Neuronal stem cell (in vitro differentiated cells): Measurements from ENCODE around the gene HEYL.

Experiments used
- DNase-seq: peaks from one replicate; pipeline ENCODE4 v3.0.0-alpha.2; 2013; ENCODE audit warnings: low spot score
- H2AFZ ChIP-seq: one replicate; pipeline ENCODE4 v1.6.1; 2013; ENCODE audit warnings: mild to moderate bottlenecking, low read length, inconsistent platforms
- H2AK5ac ChIP-seq: 2 replicates; pipeline ENCODE4 v1.6.1; 2013; ENCODE audit warnings: low read depth, mild to moderate bottlenecking, inconsistent platforms, low read length, moderate library complexity, mixed read lengths
- H2BK120ac ChIP-seq: 2 replicates; pipeline ENCODE4 v1.6.1; 2013; ENCODE audit warnings: low read depth, mild to moderate bottlenecking, inconsistent platforms, low read length, moderate library complexity, mixed read lengths
- H2BK12ac ChIP-seq: one replicate; pipeline ENCODE4 v1.6.1; 2013; ENCODE audit warnings: low read length, inconsistent platforms
- H2BK15ac ChIP-seq: 2 replicates; pipeline ENCODE4 v1.6.1; 2013; ENCODE audit warnings: mild to moderate bottlenecking, low read length, inconsistent platforms, mixed read lengths
- H2BK5ac ChIP-seq: one replicate; pipeline ENCODE4 v1.6.1; 2013; ENCODE audit warnings: inconsistent platforms, mild to moderate bottlenecking, low read length, moderate library complexity
- H3K14ac ChIP-seq: one replicate; pipeline ENCODE4 v1.6.1; 2013; ENCODE audit warnings: low read length, inconsistent platforms
- H3K18ac ChIP-seq: 2 replicates; pipeline ENCODE4 v1.6.1; 2013; ENCODE audit warnings: low read length, inconsistent platforms
- H3K23ac ChIP-seq: 2 replicates; pipeline ENCODE4 v1.6.1; 2013; ENCODE audit warnings: low read depth, mild to moderate bottlenecking, mixed read lengths, low read length, inconsistent platforms; ENCODE audit not compliant: poor library complexity
- H3K27ac ChIP-seq: replicated peaks from 3 replicates; pipeline ENCODE4 v1.5.1; 2013; ENCODE audit warnings: low read length, inconsistent platforms
- H3K27me3 ChIP-seq, 3 experiments: 2 replicates each; pipeline ENCODE4 v1.6.1; 2013; ENCODE audit warnings: low read length in 3 of 3, mild to moderate bottlenecking in 2 of 3, inconsistent platforms in 1 of 3, low read depth in 1 of 3, mixed read lengths in 1 of 3, moderate library complexity in 1 of 3; ENCODE audit not compliant: control insufficient read depth in 3 of 3, insufficient read depth in 3 of 3
- H3K36me3 ChIP-seq, 2 donors: replicated peaks in 1 of 2; 2 replicates each; pipeline ENCODE4 v1.6.1; 2013; ENCODE audit warnings: low read length in 2 of 2; ENCODE audit not compliant: control insufficient read depth in 2 of 2, insufficient read depth in 2 of 2
- H3K4ac ChIP-seq: 2 replicates; pipeline ENCODE4 v1.6.1; 2013; ENCODE audit warnings: inconsistent platforms, mild to moderate bottlenecking, low read length, moderate library complexity
- H3K4me1 ChIP-seq, 2 donors: 1 replicate in 1 of 2; 2 replicates in 1 of 2; pipeline ENCODE4 v1.6.1; 2013; ENCODE audit warnings: low read length in 2 of 2, low read depth in 1 of 2; ENCODE audit not compliant: control insufficient read depth in 2 of 2, insufficient read depth in 1 of 2
- H3K4me2 ChIP-seq: one replicate; pipeline ENCODE4 v1.6.1; 2013; ENCODE audit warnings: mild to moderate bottlenecking, low read length, inconsistent platforms; ENCODE audit not compliant: insufficient read depth, poor library complexity, severe bottlenecking
- H3K4me3 ChIP-seq, 2 donors: 2 replicates each; pipeline ENCODE4 v1.5.1; 2013; ENCODE audit warnings: low read length in 2 of 2, mild to moderate bottlenecking in 2 of 2, inconsistent platforms in 1 of 2, moderate library complexity in 1 of 2
- H3K79me1 ChIP-seq: one replicate; pipeline ENCODE4 v1.6.1; 2013; ENCODE audit warnings: low read depth, mild to moderate bottlenecking, inconsistent platforms, low read length, moderate library complexity
- H3K9ac ChIP-seq: one replicate; pipeline ENCODE4 v1.6.1; 2013; ENCODE audit warnings: mild to moderate bottlenecking, low read depth, low read length, inconsistent platforms; ENCODE audit not compliant: poor library complexity
- H3K9me3 ChIP-seq, 2 donors: replicated peaks in 1 of 2; 2 replicates each; pipeline versions ENCODE3 to v1.6.1; 2013; ENCODE audit warnings: low read length in 2 of 2, mild to moderate bottlenecking in 2 of 2, inconsistent platforms in 1 of 2, low read depth in 1 of 2, mixed read lengths in 1 of 2, moderate library complexity in 1 of 2; ENCODE audit not compliant: control insufficient read depth in 2 of 2, insufficient read depth in 1 of 2
- H4K8ac ChIP-seq: one replicate; pipeline ENCODE4 v1.6.1; 2013; ENCODE audit warnings: low read depth, mild to moderate bottlenecking, inconsistent platforms, low read length, moderate library complexity
- H4K91ac ChIP-seq: one replicate; pipeline ENCODE4 v1.6.1; 2013; ENCODE audit warnings: low read length, low read depth, mild to moderate bottlenecking, inconsistent platforms; ENCODE audit not compliant: poor library complexity
- WGBS, 2 donors: extraction: QIAGEN DNeasy Blood & Tissue Kit; methylation state at CpG; one replicate each; pipeline ENCODE4 v1.1.7; 2013; ENCODE audit warnings: missing lambda C conversion rate in 2 of 2, mixed read lengths in 1 of 2; ENCODE audit not compliant: insufficient read length in 2 of 2, insufficient replicate concordance in 1 of 2; ENCODE audit errors: extremely low coverage in 2 of 2; 5-methylcytosine and 5-hydroxymethylcytosine counted together

The HEYL gene

DNA sequence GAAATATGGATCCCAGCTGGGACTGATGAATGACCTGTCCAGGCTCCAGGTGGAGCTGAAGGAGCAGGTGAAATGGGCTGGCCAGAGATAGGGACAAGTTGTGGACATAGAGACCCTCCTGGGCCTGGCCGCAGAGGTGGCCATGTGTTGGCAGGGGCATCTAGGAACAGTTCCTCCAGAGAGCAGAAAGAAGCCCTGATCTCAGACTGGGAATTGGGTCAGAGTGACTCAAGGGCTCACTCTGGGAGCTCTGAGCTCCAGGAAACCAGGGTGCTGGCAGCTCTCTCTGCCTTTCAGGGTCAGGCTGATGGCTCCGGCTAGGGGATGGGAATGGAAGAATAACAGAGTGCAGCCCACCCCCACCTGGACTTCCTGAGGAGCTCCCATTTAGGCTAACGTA, 29.5 kb upstream of the HEYL start:
- Histone ChIP-seq H4K8ac (no peak overlapping the region), H3K36me3 (no peaks in the 10 kb centered on the region), H3K9me3 (peaks cover 0 to 1% of the 10 kb centered on the region in 2 donors), H4K91ac (no peak overlapping the region), H3K18ac (no peak overlapping the region), H3K23ac (no peak overlapping the region), H3K9ac (no peak overlapping the region), H2BK15ac (no peak overlapping the region), H3K79me1 (no peaks in the 10 kb centered on the region), H2BK5ac (no peak overlapping the region), H3K14ac (no peak overlapping the region), H2BK12ac (no peak overlapping the region), H2AK5ac (no peak overlapping the region), H3K27ac (no peak overlapping the region), H3K27me3 (peaks cover 6 to 81% (median 60%) of the 10 kb centered on the region in 3 experiments), H2BK120ac (no peak overlapping the region), H3K4ac (no peak overlapping the region), H3K4me1 (peaks cover 5 to 8% of the 10 kb centered on the region in 2 donors), H3K4me3 (no peak overlapping the region), H2AFZ (no peak overlapping the region), H3K4me2 (no peak overlapping the region)
- WGBS, 2 donors, result no CpG with 5 or more reads among the region's 3 CpGs
- DNase-seq, result no peak

DNA sequence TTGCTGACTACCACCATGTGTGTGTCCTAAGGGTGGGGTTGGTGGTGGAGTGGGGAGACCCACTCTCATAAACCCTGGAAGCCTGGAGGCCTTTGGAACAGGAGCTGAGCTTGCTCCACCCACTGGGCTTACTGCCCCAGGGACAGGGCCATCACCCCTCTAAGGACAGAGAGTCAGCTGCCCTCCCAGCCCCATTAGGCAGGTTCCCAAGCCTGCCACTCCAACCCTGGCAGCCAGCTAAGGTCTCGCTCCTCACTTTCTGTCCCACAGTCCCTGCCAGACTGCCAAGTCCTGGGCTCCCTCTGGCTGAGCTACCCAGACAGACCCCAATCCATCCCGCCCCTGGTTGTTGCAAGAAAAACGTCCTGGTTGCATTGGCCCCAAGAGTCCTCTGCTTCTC, 28.7 kb upstream of the HEYL start:
- Histone ChIP-seq H3K18ac (no peak overlapping the region), H3K4ac (no peak overlapping the region), H2BK12ac (no peak overlapping the region), H2BK15ac (no peak overlapping the region), H3K14ac (no peak overlapping the region), H3K4me1 (peaks cover 5 to 8% of the 10 kb centered on the region in 2 donors), H3K27me3 (peaks cover 6 to 73% (median 56%) of the 10 kb centered on the region in 3 experiments), H4K8ac (no peak overlapping the region), H3K27ac (no peak overlapping the region), H2BK120ac (no peak overlapping the region), H2AK5ac (no peak overlapping the region), H4K91ac (no peak overlapping the region), H2BK5ac (no peak overlapping the region), H3K36me3 (no peaks in the 10 kb centered on the region), H3K4me2 (no peak overlapping the region), H3K23ac (no peak overlapping the region), H3K9ac (no peak overlapping the region), H2AFZ (no peak overlapping the region), H3K79me1 (no peaks in the 10 kb centered on the region), H3K9me3 (peaks cover 0 to 1% of the 10 kb centered on the region in 2 donors), H3K4me3 (no peak overlapping the region)
- no CpG with 5 or more reads among the region's 3 CpGs for WGBS, 2 donors
- no peak for DNase-seq

DNA sequence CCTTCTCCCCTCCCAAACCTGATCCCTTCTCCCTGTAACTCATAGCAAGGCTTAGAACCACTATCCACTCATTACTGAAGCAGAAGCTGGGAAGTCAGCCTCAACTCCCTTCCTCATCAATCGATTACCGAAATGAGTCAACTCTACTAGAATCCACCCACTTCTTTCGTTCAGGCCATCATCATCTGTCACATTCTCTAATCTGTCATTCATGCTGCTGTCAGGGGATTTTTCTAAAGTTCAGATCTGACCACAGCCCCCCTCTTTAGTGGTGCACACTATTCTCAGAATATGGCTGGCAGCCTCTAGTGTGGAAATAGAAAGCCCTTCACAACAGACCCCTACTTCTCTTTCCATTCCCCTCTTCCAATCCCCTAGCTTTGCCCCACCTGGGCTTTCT, 27.3 kb upstream of the HEYL start:
- H3K79me1 ChIP-seq, result no peaks in the 10 kb centered on the region
- H2BK12ac ChIP-seq, result no peak overlapping the region
- no peak overlapping the region for H4K8ac ChIP-seq
- H2BK5ac ChIP-seq, result no peak overlapping the region
- H3K27ac ChIP-seq, result no peak overlapping the region
- no peak for DNase-seq
- no peak overlapping the region for H3K23ac ChIP-seq
- no peak overlapping the region for H3K14ac ChIP-seq
- H2AK5ac ChIP-seq, result no peak overlapping the region
- H3K9me3 ChIP-seq, result peaks cover 0 to 1% of the 10 kb centered on the region in 2 donors
- H3K4me2 ChIP-seq, result no peak overlapping the region
- no peak overlapping the region for H3K4me3 ChIP-seq
- no peaks in the 10 kb centered on the region for H3K36me3 ChIP-seq
- no peak overlapping the region for H2AFZ ChIP-seq
- peaks cover 5 to 6% of the 10 kb centered on the region in 2 donors for H3K4me1 ChIP-seq
- peaks cover 6 to 65% (median 43%) of the 10 kb centered on the region in 3 experiments for H3K27me3 ChIP-seq
- no CpG with 5 or more reads among the region's 3 CpGs for WGBS, 2 donors
- no peak overlapping the region for H3K4ac ChIP-seq
- no peak overlapping the region for H2BK15ac ChIP-seq
- no peak overlapping the region for H3K18ac ChIP-seq
- H2BK120ac ChIP-seq, result no peak overlapping the region
- no peak overlapping the region for H3K9ac ChIP-seq
- H4K91ac ChIP-seq, result no peak overlapping the region

DNA sequence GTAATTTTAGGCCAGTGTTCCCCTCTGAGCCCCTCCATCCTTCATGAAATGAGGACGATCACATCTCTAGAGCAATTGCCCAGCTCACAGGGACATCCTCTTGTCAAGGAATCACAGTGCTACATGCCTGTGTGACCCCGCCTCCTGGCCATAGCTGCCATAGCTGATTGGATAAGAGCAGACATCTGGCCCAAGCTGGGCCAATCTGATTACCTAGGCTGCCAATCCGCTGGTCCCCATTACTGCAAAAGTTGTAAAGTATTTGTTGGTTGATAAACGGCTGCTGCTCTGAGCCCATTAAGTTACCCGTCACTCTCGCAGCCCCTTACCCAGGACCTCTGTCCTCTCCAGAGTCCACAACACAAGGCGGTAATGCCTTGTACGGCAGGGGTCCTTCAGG, 24.1 kb upstream of the HEYL start:
- Histone ChIP-seq H3K4me1 (no peaks in the 10 kb centered on the region), H2AK5ac (no peak overlapping the region), H3K4ac (no peak overlapping the region), H3K79me1 (no peaks in the 10 kb centered on the region), H3K9ac (no peak overlapping the region), H3K23ac (no peak overlapping the region), H2AFZ (no peak overlapping the region), H3K14ac (no peak overlapping the region), H3K18ac (no peak overlapping the region), H2BK5ac (no peak overlapping the region), H4K91ac (no peak overlapping the region), H2BK15ac (no peak overlapping the region), H3K27ac (no peak overlapping the region), H3K4me3 (no peak overlapping the region), H3K9me3 (no peaks in the 10 kb centered on the region), H3K27me3 (peaks cover 0 to 49% (median 17%) of the 10 kb centered on the region in 3 experiments), H4K8ac (no peak overlapping the region), H2BK12ac (no peak overlapping the region), H2BK120ac (no peak overlapping the region), H3K36me3 (no peaks in the 10 kb centered on the region), H3K4me2 (no peak overlapping the region)
- DNase-seq, result no peak
- WGBS, 2 donors, result no CpG with 5 or more reads among the region's 8 CpGs
